Measurements from ENCODE around the gene GRK2. TPM values are rescaled to one million over a fixed set of nuclear protein-coding genes. Genes with fewer than 3 reads are reported as not detected.
A peak's percentile ranks its signal among the peaks of the same experiment; 100 is the strongest.

Gene GRK2
- total and polyA plus RNA-seq, 9 of the 15 experiments (the other 6 are each of a cell fraction or from before 2014, with no cell fraction given), result 0.24 to 95.8 (median 56.5) TPM

DNA sequence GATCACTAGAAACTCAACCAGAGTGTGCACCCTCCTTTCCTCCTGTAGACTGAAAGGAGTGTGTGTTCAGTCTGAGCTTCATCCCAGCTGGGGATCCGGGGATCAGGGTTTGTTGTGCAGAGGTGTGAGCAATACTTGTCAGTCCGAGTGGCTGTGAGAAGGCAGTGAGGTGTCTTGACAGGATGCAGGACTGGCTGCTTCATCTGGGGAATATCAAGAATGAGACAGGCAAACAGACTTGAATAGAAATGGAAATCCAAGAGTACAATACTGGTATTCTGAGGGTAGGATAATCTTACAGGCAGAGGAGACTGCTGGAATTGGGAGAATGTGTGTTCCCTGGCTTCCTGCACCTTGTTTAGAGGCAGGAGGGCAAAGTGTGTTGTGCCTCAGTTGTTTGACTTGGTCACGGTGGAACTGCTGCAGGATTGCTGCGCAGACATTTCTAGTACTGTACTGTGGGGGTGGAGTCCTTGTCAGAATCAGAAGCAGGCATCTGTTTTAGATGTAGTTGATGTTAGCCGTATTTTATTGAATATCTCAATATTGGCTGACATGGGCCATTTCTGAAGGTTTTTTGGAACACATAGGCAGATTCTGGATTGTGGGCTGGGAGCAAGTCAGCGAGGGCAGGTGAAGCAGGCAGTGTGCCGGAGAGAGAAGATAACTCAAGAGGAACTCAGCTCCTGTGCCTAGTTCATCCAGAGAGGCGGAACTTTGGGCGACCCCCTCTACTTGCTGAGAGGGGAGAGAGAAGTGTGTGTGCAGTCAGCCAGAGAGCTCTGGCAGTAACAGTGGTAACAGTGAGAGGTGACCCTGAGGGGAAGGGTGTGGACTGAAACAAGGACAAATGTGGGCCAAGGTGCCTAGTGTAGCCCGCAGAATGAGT lies 27.1 kb upstream of the GRK2 start (continued):
- TF ChIP-seq, protein P1, sequence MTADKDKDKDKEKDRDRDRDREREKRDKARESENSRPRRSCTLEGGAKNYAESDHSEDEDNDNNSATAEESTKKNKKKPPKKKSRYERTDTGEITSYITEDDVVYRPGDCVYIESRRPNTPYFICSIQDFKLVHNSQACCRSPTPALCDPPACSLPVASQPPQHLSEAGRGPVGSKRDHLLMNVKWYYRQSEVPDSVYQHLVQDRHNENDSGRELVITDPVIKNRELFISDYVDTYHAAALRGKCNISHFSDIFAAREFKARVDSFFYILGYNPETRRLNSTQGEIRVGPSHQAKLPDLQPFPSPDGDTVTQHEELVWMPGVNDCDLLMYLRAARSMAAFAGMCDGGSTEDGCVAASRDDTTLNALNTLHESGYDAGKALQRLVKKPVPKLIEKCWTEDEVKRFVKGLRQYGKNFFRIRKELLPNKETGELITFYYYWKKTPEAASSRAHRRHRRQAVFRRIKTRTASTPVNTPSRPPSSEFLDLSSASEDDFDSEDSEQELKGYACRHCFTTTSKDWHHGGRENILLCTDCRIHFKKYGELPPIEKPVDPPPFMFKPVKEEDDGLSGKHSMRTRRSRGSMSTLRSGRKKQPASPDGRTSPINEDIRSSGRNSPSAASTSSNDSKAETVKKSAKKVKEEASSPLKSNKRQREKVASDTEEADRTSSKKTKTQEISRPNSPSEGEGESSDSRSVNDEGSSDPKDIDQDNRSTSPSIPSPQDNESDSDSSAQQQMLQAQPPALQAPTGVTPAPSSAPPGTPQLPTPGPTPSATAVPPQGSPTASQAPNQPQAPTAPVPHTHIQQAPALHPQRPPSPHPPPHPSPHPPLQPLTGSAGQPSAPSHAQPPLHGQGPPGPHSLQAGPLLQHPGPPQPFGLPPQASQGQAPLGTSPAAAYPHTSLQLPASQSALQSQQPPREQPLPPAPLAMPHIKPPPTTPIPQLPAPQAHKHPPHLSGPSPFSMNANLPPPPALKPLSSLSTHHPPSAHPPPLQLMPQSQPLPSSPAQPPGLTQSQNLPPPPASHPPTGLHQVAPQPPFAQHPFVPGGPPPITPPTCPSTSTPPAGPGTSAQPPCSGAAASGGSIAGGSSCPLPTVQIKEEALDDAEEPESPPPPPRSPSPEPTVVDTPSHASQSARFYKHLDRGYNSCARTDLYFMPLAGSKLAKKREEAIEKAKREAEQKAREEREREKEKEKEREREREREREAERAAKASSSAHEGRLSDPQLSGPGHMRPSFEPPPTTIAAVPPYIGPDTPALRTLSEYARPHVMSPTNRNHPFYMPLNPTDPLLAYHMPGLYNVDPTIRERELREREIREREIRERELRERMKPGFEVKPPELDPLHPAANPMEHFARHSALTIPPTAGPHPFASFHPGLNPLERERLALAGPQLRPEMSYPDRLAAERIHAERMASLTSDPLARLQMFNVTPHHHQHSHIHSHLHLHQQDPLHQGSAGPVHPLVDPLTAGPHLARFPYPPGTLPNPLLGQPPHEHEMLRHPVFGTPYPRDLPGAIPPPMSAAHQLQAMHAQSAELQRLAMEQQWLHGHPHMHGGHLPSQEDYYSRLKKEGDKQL (CRISPR knock-in tag; IDR thresholded peaks at IDR 0.05; ENCODE audit: borderline replicate concordance), result peak; percentile 65; the same call in 1 of the 2 replicates
- TF ChIP-seq, protein P2, sequence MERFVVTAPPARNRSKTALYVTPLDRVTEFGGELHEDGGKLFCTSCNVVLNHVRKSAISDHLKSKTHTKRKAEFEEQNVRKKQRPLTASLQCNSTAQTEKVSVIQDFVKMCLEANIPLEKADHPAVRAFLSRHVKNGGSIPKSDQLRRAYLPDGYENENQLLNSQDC (CRISPR knock-in tag; IDR thresholded peaks at IDR 0.05), result 0 out of 2 replicates have a peak, but pooled peaks have one; percentile 25
- 0 out of 4 replicates have a peak, but pooled peaks of 1 of the 2 experiments have one; percentile 29 for TF ChIP-seq FOXA3 (CRISPR knock-in tag; conservative IDR thresholded peaks at IDR 0.05 in 1 of 2, IDR thresholded peaks at IDR 0.05 in 1 of 2)
- 0 out of 2 replicates have a peak, but pooled peaks have one; percentile 14 for TF ChIP-seq SMAD4 (CRISPR knock-in tag; conservative IDR thresholded peaks at IDR 0.05)
- 0 out of 2 replicates have a peak, but pooled peaks have one; percentile 45 for TF ChIP-seq ERF (CRISPR knock-in tag; IDR thresholded peaks at IDR 0.05)
- TF ChIP-seq RHOXF2B (CRISPR knock-in tag; conservative IDR thresholded peaks at IDR 0.05), result no peak
- no peak for TF ChIP-seq MYNN (IDR thresholded peaks at IDR 0.05)
- no peak for TF ChIP-seq MYNN (CRISPR knock-in tag; IDR thresholded peaks at IDR 0.05)
- TF ChIP-seq KAT7 (CRISPR knock-in tag; IDR thresholded peaks at IDR 0.05; ENCODE audit: borderline replicate concordance), result no peak; the same call in 1 of the 2 replicates
- TF ChIP-seq, protein P3, sequence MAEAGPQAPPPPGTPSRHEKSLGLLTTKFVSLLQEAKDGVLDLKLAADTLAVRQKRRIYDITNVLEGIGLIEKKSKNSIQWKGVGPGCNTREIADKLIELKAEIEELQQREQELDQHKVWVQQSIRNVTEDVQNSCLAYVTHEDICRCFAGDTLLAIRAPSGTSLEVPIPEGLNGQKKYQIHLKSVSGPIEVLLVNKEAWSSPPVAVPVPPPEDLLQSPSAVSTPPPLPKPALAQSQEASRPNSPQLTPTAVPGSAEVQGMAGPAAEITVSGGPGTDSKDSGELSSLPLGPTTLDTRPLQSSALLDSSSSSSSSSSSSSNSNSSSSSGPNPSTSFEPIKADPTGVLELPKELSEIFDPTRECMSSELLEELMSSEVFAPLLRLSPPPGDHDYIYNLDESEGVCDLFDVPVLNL (CRISPR knock-in tag; IDR thresholded peaks at IDR 0.05; ENCODE audit: low read depth), result 0 out of 2 replicates have a peak, but pooled peaks have one; percentile 15
- peak; percentile 30; the same call in 1 of the 2 replicates for TF ChIP-seq GATA2 (CRISPR knock-in tag; IDR thresholded peaks at IDR 0.05)
- no peak for TF ChIP-seq MXI1 (IDR thresholded peaks at IDR 0.05; ENCODE audit: low read depth, low read length)
- TF ChIP-seq, protein P4, sequence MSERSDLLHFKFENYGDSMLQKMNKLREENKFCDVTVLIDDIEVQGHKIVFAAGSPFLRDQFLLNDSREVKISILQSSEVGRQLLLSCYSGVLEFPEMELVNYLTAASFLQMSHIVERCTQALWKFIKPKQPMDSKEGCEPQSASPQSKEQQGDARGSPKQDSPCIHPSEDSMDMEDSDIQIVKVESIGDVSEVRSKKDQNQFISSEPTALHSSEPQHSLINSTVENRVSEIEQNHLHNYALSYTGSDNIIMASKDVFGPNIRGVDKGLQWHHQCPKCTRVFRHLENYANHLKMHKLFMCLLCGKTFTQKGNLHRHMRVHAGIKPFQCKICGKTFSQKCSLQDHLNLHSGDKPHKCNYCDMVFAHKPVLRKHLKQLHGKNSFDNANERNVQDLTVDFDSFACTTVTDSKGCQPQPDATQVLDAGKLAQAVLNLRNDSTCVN (CRISPR knock-in tag; IDR thresholded peaks at IDR 0.05), result peak; percentile 72; the same call in 1 of the 2 replicates
- TF ChIP-seq, protein P5, sequence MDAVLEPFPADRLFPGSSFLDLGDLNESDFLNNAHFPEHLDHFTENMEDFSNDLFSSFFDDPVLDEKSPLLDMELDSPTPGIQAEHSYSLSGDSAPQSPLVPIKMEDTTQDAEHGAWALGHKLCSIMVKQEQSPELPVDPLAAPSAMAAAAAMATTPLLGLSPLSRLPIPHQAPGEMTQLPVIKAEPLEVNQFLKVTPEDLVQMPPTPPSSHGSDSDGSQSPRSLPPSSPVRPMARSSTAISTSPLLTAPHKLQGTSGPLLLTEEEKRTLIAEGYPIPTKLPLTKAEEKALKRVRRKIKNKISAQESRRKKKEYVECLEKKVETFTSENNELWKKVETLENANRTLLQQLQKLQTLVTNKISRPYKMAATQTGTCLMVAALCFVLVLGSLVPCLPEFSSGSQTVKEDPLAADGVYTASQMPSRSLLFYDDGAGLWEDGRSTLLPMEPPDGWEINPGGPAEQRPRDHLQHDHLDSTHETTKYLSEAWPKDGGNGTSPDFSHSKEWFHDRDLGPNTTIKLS (IDR thresholded peaks at IDR 0.05; ENCODE audit: borderline replicate concordance, low read depth), result no peak
- TF ChIP-seq ZNF551 (CRISPR knock-in tag; IDR thresholded peaks at IDR 0.05), result no peak
- TF ChIP-seq SPI1 (IDR thresholded peaks at IDR 0.05; ENCODE audit: borderline replicate concordance, low read depth, low read length), result 0 out of 2 replicates have a peak, but pooled peaks have one; percentile 5
- no peak for TF ChIP-seq ZC3H8 (IDR thresholded peaks at IDR 0.05)

Data from K562 (cell line).